ENCODE measurements around the gene IGFL1. TPM values are rescaled to one million over a fixed set of nuclear protein-coding genes. Genes with fewer than 3 reads are reported as not detected.
"Not testable (repeated sequence)": the region's sequence is repeated elsewhere in the genome, so short reads cannot be mapped to it uniquely, and the experiment has no call there.

IGFL1 gene
- total RNA-seq, 2 donors from 2014 or later: 4.8 TPM; not detected in 1

- Histone ChIP-seq H3K4me1 (replicated peaks) (no peaks in the 10 kb centered on the region), H3K27me3 (replicated peaks; ENCODE audit: insufficient read depth) (peaks cover 2% of the 10 kb centered on the region), H3K4me3 (no peak overlapping the region), H3K27ac (no peak overlapping the region), H3K9me3 (no peaks in the 10 kb centered on the region), H3K36me3 (no peaks in the 10 kb centered on the region)
- no peak for TF ChIP-seq POLR2A (IDR thresholded peaks at IDR 0.05)
- TF ChIP-seq CTCF (IDR thresholded peaks at IDR 0.05): no peak
- TF ChIP-seq POLR2AphosphoS5 (IDR thresholded peaks at IDR 0.05): no peak
- no peak for DNase-seq (ENCODE audit: low spot score)
- WGBS: 88% methylated on average over 8 of the region's 8 CpGs
- intact Hi-C loops (cut with DNase I): no loop called here
These were observed 26.4 kb upstream of the IGFL1 start for GRCh38 chr19:46202872-46203860.

- Histone ChIP-seq H3K4me3 (no peak overlapping the region), H3K36me3 (no peaks in the 10 kb centered on the region), H3K4me1 (replicated peaks) (no peaks in the 10 kb centered on the region), H3K9me3 (no peaks in the 10 kb centered on the region), H3K27ac (no peak overlapping the region), H3K27me3 (replicated peaks; ENCODE audit: insufficient read depth) (peaks cover 2% of the 10 kb centered on the region)
- DNase-seq (ENCODE audit: low spot score): no peak
- TF ChIP-seq CTCF (IDR thresholded peaks at IDR 0.05): no peak
- WGBS: 82% methylated on average over 5 of the region's 5 CpGs
- intact Hi-C loops (cut with DNase I): no loop called here
These were observed 25.5 kb upstream of the IGFL1 start for GRCh38 chr19:46204008-46204407.

GRCh38 chr19:46205183-46205984 lies 24.2 kb upstream of the IGFL1 start:
- Histone ChIP-seq H3K36me3 (no peaks in the 10 kb centered on the region), H3K4me1 (replicated peaks) (no peaks in the 10 kb centered on the region), H3K4me3 (no peak overlapping the region), H3K27ac (no peak overlapping the region), H3K9me3 (no peaks in the 10 kb centered on the region), H3K27me3 (replicated peaks; ENCODE audit: insufficient read depth) (peaks cover 2% of the 10 kb centered on the region)
- TF ChIP-seq POLR2AphosphoS5 (IDR thresholded peaks at IDR 0.05): no peak
- TF ChIP-seq POLR2A (IDR thresholded peaks at IDR 0.05): no peak
- no peak for TF ChIP-seq CTCF (IDR thresholded peaks at IDR 0.05)
- no peak for DNase-seq (ENCODE audit: low spot score)
- intact Hi-C loops (cut with DNase I): no loop called here
- WGBS: 62% methylated on average over 6 of the region's 6 CpGs

GRCh38 chr19:46206176-46206575 lies 23.4 kb upstream of the IGFL1 start:
- no peak overlapping the region for H3K27ac ChIP-seq
- peaks cover 2% of the 10 kb centered on the region for H3K27me3 ChIP-seq (replicated peaks; ENCODE audit: insufficient read depth)
- H3K4me3 ChIP-seq: no peak overlapping the region
- TF ChIP-seq POLR2AphosphoS5 (IDR thresholded peaks at IDR 0.05): peak; percentile 53
- no peak for TF ChIP-seq POLR2A (IDR thresholded peaks at IDR 0.05)
- no peaks in the 10 kb centered on the region for H3K4me1 ChIP-seq (replicated peaks)
- peak; percentile 59 for DNase-seq (ENCODE audit: low spot score)
- no peaks in the 10 kb centered on the region for H3K9me3 ChIP-seq
- intact Hi-C loops (cut with DNase I): no loop called here
- 38% methylated on average over 5 of the region's 5 CpGs for WGBS
- H3K36me3 ChIP-seq: no peaks in the 10 kb centered on the region

GRCh38 chr19:46206682-46207081 lies 22.9 kb upstream of the IGFL1 start:
- Histone ChIP-seq H3K36me3 (no peaks in the 10 kb centered on the region), H3K4me1 (replicated peaks) (no peaks in the 10 kb centered on the region), H3K9me3 (no peaks in the 10 kb centered on the region), H3K27me3 (replicated peaks; ENCODE audit: insufficient read depth) (peaks cover 2% of the 10 kb centered on the region), H3K4me3 (no peak overlapping the region), H3K27ac (no peak overlapping the region)
- no peak for DNase-seq (ENCODE audit: low spot score)
- 85% methylated on average over 3 of the region's 3 CpGs for WGBS
- TF ChIP-seq POLR2A (IDR thresholded peaks at IDR 0.05): no peak
- TF ChIP-seq CTCF (IDR thresholded peaks at IDR 0.05): no peak
- TF ChIP-seq POLR2AphosphoS5 (IDR thresholded peaks at IDR 0.05): no peak
- intact Hi-C loops (cut with DNase I): no loop called here

- H3K4me1 ChIP-seq (replicated peaks); H3K27me3 ChIP-seq (replicated peaks; ENCODE audit: insufficient read depth); H3K36me3 ChIP-seq; intact Hi-C loops (cut with DNase I); H3K27ac ChIP-seq; DNase-seq (ENCODE audit: low spot score); H3K9me3 ChIP-seq; H3K4me3 ChIP-seq: not testable (repeated sequence)
- 87% methylated on average over 7 of the region's 8 CpGs for WGBS
These were observed 21.7 kb upstream of the IGFL1 start for GRCh38 chr19:46207858-46208257.

Data from prostate gland (tissue), 2 donors.